ENCODE data around the gene DUSP10. TPM values are rescaled to one million over a fixed set of nuclear protein-coding genes. Genes with fewer than 3 reads are reported as not detected.

DUSP10 gene
- total RNA-seq, 1 donor from 2014 or later = 5.0 TPM

DNA sequence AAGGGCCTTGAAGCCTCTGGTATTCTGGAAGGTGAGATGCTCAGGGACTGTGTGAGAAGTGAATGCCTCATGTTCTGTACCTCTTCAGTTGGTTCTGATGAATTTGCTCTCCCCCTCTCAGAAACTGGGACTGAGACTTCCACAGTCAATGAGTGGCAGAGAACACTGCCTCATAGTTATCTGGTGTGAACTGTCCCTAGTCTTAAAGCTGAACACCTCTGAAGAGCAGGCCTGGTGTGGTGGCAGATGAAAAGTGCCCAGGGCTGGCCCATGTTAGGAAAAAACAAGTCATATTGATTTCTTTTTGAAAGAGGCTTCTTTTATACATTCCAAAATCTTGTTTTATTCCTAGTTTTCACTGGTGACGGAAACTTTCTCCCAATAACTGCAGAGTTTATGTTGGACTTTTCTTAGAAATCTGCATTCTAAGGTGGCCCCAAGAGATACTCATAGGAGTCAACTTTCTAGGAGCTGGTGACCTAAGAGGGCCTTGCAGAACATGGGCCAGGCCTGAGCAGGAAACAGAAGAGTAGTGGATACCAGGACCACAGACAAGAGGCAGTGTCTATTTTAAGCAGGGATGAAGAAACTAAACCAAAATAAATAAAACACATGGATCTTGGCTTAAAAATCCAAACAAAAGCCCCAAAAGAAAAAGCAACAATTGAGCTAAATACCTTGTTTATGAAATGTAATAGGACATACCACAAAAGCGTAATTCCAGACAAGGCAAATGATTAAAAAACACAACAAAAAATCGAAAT, 19.5 kb downstream of the DUSP10 start:
- Mint-ChIP-seq H3K4me1 (ENCODE audit: unreplicated experiment) (peaks cover 20% of the 10 kb centered on the region), H3K36me3 (ENCODE audit: low read depth, unreplicated experiment) (peaks cover 9% of the 10 kb centered on the region), H3K4me3 (ENCODE audit: unreplicated experiment) (no peak overlapping the region), H3K27me3 (ENCODE audit: unreplicated experiment) (peaks cover 2% of the 10 kb centered on the region), H3K9me3 (ENCODE audit: unreplicated experiment) (no peaks in the 10 kb centered on the region), H3K27ac (ENCODE audit: unreplicated experiment) (no peak overlapping the region)
- TF ChIP-seq, protein P1, sequence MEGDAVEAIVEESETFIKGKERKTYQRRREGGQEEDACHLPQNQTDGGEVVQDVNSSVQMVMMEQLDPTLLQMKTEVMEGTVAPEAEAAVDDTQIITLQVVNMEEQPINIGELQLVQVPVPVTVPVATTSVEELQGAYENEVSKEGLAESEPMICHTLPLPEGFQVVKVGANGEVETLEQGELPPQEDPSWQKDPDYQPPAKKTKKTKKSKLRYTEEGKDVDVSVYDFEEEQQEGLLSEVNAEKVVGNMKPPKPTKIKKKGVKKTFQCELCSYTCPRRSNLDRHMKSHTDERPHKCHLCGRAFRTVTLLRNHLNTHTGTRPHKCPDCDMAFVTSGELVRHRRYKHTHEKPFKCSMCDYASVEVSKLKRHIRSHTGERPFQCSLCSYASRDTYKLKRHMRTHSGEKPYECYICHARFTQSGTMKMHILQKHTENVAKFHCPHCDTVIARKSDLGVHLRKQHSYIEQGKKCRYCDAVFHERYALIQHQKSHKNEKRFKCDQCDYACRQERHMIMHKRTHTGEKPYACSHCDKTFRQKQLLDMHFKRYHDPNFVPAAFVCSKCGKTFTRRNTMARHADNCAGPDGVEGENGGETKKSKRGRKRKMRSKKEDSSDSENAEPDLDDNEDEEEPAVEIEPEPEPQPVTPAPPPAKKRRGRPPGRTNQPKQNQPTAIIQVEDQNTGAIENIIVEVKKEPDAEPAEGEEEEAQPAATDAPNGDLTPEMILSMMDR (IDR thresholded peaks at IDR 0.05; ENCODE audit: unreplicated experiment) = no peak
- DNase-seq (ENCODE audit: low spot score) = no peak

DNA sequence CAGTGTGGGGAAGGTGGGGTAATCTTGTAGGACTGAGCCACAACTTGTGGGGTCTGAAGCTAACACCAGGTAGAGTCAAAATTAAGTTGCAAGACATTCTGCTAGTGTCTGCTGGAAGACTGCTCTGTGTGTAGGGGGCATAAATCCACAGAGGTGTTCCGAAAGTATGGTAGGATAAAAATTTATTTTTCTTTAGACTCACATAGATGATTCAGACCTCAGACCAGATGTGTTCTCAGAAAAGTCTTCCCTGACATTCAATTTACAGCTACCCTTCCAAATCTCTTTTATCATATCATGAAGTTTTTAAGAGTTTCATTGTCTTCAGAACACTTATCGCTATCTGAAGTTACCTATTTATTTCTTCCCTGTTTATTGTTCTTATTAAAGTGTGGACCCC, 21.3 kb downstream of the DUSP10 start:
- H3K27me3 Mint-ChIP-seq (ENCODE audit: unreplicated experiment) = peaks cover 6% of the 10 kb centered on the region

DNA sequence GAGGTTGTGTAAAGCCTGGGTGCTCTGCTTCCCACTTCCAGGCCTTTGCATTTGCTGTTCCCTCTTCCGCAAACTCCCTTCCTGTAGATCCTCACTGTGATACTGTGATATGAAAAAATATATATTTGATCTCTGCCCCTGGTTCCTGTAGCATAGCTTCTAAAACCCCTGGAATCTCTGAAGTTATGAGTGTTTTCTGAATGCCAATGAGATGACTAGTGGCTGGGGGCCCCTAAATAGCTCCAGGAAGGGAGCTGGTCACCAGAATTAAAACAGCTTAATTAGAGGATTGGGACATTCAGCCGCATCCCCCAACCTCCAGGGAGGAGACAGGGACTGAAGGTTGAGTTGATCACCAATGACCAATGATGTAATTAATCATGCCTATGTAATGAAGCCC, 21.9 kb downstream of the DUSP10 start:
- no peak overlapping the region for H3K27ac Mint-ChIP-seq (ENCODE audit: unreplicated experiment)
- no peaks in the 10 kb centered on the region for H3K9me3 Mint-ChIP-seq (ENCODE audit: unreplicated experiment)
- H3K4me3 Mint-ChIP-seq (ENCODE audit: unreplicated experiment) = no peak overlapping the region
- H3K4me1 Mint-ChIP-seq (ENCODE audit: unreplicated experiment) = peaks cover 26% of the 10 kb centered on the region
- H3K27me3 Mint-ChIP-seq (ENCODE audit: unreplicated experiment) = peaks cover 6% of the 10 kb centered on the region
- TF ChIP-seq, protein P1 (IDR thresholded peaks at IDR 0.05; ENCODE audit: unreplicated experiment) = no peak
- no peak for DNase-seq (ENCODE audit: low spot score)
- peaks cover 10% of the 10 kb centered on the region for H3K36me3 Mint-ChIP-seq (ENCODE audit: low read depth, unreplicated experiment)

More for the DNA sequence above, 21.3 kb downstream of the DUSP10 start:
- TF ChIP-seq, protein P1 (IDR thresholded peaks at IDR 0.05; ENCODE audit: unreplicated experiment) = no peak
- Mint-ChIP-seq H3K9me3 (ENCODE audit: unreplicated experiment) (no peaks in the 10 kb centered on the region), H3K4me3 (ENCODE audit: unreplicated experiment) (no peak overlapping the region), H3K4me1 (ENCODE audit: unreplicated experiment) (peaks cover 26% of the 10 kb centered on the region), H3K36me3 (ENCODE audit: low read depth, unreplicated experiment) (peaks cover 9% of the 10 kb centered on the region), H3K27ac (ENCODE audit: unreplicated experiment) (no peak overlapping the region)
- no peak for DNase-seq (ENCODE audit: low spot score)

DNA sequence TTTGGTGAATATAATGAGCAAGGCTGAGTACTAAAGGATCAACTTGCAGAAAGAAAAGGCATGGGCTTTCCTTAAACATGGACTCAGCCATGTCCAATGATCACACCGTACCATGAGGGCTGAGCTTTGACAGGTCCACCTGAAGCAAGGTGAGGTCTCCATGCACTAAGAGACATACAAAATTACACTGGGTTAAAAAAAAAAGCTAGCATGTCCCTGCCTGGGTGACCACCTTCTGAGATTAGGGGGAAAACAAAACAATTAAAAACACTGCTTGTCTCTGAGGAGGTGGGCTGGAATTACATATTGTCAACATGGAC, 22.7 kb downstream of the DUSP10 start:
- DNase-seq (ENCODE audit: low spot score) = no peak
- Mint-ChIP-seq H3K36me3 (ENCODE audit: low read depth, unreplicated experiment) (peaks cover 14% of the 10 kb centered on the region), H3K4me3 (ENCODE audit: unreplicated experiment) (no peak overlapping the region), H3K4me1 (ENCODE audit: unreplicated experiment) (peaks cover 26% of the 10 kb centered on the region), H3K9me3 (ENCODE audit: unreplicated experiment) (no peaks in the 10 kb centered on the region), H3K27me3 (ENCODE audit: unreplicated experiment) (peaks cover 6% of the 10 kb centered on the region), H3K27ac (ENCODE audit: unreplicated experiment) (peak overlapping the region; percentile 89)
- TF ChIP-seq, protein P1 (IDR thresholded peaks at IDR 0.05; ENCODE audit: unreplicated experiment) = no peak

Measured in endothelial cell (in vitro differentiated cells).